GDM1 (cell line): ENCODE data around the gene RAB40C.
A peak's percentile ranks its signal among the peaks of the same experiment; 100 is the strongest.

Experiments
- DNase-seq: peaks from one replicate; lab custom pipeline; 2025; lab: John Stamatoyannopoulos, UW

RAB40C gene

DNA sequence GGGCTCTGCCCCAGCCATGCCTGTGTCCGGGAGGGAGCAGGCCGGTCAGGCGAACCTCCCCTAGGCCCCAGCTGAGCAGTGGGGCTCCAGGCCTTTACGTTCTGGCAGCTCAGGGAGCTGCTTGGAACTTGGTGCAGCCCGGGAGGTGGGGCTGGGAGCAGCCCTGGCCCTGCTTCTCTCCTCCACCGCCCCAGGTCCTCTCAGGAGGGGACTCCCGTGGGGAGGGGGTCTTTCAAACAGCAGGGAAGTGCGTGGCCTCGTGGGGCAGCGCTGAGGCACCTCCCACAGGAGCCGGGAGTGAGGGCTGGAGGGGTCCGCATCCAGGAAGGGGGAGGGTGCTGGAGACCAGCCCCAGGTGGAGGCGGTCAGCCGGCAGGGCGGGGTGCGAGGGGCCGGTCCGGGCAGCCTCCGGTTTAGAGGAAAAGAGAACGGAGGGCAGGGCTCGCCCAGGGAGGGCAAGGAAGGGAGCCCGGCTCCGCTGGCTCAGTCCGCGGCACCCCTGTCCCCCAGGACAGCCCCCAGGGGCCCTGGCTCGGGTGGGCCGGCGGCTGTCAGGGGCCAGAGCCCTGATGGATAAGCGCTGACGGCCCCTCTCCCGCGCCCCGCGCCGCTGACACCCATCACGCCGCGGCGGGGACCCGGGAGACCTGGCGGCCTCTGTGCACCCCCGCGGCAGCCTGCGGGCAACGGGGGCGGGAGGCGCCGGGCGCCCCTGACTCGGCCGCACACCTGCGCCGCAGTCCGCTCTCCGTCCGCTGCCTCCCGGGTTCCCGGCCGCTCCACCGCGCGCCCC, 30.3 kb upstream of the RAB40C start:
- DNase-seq = no peak

DNA sequence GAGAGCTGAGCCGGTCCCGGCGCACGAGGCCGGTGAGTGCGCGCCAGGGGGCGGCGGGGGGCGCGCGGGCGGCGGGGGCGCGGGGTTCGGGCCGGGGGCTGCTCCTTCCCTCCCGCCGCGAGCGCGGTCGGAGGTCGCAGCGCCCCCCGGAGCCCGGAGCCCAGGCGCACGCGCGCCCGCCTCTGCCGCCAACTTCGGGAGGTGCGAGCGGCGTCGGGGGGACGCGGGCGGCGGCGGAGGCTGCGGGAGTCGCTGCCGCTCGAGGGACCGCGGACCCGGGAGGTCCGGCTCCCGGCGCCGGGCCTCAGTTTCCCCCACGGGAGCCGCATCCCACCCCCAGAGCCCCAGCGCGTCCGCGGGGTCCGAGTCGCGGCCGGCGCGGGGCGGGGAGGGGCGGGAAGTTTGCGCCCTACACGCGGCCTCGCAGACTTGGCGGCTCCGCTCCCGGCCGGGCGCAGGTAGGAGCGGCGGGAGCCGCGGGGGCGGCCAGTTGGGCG, 29.6 kb upstream of the RAB40C start, which contains the start of gene PRR35:
Gene PRR35 (plus strand): TSS at position 191 of the 497 bp plus-strand sequence. CDS start 2,901 bp downstream, outside the sequence.
- no peak for DNase-seq

DNA sequence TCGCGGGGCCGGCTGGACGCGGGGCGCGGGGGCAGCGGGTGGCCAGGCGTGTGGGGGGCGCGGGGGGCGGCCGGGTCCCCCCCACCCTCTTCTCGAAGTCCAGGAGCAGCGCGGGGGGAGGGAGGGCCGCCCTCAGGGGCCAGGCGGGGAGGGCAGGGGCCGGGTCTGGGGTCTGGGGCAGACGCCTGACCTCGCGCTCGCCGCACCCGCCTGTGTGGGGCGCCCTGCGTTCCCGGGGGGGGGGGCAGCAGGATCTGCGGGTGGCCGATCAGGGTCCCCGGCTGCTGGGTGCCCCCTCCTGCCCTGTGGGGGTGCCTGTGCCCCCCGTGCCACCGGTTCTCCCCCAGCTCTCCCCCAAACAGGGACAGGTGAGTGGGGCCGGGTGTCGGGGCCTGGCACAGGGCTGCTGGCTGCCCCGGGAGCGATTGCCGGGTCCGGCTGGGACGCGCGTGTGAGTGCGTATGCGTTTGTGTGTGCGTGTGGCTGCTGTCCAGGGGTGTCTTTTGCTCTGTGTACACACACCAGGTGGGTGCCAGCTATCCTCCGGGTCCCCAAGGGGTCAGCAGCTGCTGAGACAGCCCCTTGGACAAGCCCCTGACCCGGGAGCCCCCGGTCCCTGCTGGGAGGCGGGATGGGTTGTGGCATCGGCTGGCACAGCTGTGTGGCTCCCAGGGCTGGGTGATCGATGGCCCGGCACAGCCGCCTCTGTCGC, 29.0 kb upstream of the RAB40C start:
- DNase-seq = no peak

DNA sequence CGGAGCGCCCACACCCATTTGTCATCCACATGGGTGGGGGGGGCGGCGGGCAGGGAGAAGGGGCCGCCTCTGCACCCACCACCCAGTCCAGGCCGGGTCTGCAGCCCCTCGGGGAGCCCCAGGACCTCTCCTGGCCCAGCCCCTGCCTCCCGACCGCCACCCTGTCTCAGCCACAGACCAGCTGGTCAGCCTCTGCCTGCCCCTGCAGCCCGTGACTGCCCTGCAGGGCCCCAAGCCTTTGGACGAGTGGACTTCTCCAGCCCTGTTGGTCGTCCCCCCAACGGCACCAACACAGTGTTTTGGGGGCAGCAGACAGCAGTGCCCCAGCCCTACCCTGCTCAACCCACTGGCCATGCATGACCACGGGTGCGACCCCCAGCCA, 28.5 kb upstream of the RAB40C start:
- no peak for DNase-seq

DNA sequence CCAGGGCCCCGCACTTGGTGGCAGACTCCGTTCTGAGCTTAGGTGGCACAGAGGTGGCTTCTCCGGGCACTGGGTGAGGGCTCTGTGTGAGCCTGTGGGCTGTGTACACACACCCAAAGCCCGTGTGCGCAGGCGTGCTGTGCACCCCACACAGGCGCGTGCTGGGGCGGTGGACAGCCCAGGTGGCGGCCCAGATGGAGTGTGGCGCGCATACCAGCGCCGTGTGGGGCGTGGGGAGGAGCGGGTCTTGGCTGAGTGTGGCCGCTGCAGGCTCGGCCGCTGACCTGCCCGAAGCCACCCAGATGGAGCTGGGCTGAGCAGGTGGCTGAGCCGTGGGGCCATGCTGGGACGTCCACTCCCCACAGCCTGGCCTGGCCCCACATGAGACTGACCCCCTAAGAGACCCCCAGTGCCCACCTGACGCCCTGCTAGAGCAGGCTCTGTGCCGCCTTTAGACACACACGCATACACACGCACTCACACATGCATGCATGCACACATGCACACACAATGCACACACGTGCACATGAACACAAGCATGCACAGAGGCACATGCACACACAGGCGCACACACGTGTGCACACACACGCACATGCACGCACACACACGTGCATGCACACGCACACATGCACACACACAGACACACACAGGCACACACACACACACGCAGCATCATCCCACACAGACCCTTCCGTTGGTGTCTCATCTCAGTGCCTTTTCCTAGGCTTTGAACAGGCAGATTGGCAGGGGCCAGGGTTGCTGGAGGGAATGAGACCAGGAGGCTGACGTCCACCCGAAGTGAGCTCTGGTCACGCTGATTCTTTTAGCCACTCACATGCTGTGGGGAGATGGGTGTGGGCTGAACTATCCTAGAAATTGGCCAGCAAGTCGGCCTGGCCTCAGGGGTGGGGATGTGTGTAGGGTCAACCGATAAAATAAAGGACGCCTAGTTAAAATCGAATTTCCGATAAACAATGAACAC, 27.6 kb upstream of the RAB40C start:
- DNase-seq = no peak

DNA sequence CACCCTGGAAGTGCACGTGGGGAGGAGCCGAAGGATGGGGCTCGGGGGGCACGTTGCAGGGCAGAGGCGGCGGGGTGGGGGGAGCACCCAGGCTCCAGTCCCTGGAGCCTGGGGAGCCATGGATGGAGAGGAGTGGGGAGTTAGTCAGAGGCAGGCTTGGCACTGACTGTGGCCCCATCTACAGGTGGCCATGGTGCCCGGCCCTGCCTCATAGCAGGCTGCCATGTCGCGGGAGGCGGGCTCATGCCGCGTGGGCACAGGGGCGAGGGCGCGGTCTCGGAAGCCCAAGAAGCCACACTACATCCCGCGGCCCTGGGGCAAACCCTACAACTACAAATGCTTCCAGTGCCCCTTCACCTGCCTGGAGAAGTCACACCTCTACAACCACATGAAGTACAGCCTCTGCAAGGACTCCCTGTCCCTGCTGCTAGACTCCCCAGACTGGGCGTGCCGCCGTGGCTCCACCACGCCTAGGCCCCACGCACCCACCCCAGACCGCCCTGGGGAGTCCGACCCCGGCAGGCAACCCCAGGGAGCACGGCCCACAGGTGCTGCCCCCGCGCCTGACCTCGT, 26.7 kb upstream of the RAB40C start:
- DNase-seq = no peak

DNA sequence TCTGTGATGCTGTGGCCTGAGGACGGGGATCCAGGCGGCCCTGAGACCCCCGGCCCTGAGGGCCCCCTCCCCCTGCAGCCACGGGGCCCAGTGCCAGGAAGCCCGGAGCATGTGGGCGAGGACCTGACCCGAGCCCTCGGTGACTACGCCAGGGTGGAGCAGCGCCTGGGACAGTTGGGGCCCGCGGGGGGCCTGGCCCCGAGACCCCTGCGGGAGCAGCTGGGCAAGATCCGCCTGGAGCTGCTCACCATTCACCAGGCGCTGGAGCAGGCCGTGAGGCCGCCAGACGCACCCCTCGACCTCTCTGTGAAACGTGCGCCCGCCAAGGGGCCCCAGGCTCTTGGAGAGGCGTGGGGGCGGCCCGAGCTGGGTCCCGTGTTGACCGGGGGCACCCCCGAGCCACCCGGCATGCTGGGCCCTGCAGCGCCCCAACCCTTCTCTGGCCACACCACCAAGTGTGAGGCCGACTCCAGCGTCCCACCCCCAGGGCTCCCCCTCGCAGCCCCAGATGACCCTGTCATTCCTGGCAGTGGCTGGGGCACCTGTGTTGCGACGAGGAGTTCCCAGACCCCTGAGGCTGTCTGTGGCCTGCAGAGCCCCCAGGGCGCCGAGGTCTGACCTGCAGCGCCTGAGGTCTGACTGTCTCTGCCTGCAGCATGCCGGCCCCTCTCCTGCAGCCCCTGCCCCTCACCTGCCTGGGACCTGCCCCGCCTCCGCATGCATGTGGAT, 25.0 kb upstream of the RAB40C start:
- DNase-seq = no peak

DNA sequence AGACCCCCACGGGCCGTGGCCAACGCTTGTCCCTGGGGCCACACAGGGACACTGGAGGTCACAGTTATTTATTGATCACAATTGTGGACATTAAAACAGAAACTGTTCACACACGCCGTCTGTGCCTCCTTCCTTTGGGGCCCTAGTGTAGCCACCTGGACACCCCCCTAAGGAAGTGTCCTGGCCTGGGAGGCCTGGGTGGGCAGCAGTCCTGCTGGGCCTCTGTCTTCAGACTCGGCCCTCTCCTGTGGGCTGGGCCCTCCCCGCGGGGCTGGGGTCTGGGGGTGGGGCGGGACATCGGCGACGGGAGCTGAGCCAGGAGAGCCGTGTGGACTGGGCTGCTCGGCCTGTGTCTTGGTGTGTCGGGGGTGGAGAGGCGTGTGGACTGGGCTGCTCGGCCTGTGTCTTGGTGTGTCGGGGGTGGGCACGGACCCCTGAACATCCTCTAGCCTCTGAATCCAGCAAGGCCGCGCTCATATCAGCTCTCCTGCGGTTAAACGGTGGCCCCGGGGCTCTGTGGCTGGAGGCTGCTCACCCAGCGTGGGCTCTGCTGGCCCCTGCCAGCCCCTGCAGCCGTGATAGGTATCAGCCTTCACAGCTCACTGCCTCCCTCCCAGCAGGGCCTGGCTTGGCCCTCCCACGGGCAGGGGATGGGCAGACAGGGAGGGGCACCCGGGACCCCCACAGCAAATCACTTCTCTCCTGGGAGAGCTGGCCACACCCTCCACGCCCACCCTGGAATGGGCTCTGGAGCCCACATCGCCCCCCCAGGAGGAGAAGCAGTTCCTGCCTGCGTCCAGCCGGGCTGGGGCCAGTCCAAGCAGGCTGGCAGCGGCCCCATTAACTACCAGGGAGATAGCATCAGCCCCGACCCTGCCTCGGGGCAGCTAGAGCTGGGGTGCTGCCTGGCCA, 24.2 kb upstream of the RAB40C start:
- DNase-seq = no peak

DNA sequence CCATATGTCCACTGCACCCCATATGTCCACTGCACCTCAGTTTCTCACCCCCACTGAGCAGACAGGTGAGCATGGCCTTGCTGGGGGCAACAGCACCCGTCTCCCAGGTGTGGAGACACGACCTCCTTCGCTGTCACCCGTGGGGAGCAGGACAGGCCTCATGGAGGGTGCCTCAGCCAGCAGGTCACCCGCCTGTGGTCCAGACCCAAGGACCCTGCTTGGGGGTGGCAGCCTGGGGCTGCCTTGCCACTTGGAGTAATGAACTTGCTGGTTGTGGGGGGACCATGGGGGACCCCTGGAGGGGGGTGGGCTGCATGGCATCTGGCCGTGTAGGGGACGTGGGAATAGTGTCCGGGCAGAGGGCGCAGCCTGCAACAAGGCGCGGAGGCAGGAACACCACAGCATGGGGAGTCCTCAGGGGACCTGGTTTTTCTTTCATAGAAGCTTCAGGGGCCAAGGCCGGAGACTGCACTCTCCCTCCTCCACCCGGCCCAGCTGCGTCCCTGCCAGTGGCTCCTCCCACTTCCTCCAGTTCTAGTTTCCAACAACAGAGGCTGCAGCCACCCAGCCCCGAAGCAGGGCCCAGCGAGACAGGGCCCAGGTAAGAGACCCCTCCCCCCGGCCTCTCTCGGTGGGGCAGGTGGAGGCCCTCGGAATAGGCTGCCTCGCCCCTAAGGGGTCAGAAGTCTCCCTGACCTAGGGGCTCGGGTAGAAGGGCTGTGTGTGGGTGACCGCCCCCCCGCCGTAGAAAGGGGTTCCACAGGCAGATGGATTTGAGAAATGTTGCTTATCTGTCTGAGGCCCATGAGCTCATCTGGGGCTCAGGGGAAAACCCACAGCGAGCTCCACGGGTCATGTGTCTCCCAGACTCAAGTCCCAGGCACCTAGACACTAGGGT, 23.1 kb upstream of the RAB40C start, which contains the start of gene NHLRC4:
Gene NHLRC4 (plus strand): TSS at position 531 of the 898 bp plus-strand sequence. CDS start 1,043 bp downstream, outside the sequence.
- DNase-seq = peak; percentile 23

DNA sequence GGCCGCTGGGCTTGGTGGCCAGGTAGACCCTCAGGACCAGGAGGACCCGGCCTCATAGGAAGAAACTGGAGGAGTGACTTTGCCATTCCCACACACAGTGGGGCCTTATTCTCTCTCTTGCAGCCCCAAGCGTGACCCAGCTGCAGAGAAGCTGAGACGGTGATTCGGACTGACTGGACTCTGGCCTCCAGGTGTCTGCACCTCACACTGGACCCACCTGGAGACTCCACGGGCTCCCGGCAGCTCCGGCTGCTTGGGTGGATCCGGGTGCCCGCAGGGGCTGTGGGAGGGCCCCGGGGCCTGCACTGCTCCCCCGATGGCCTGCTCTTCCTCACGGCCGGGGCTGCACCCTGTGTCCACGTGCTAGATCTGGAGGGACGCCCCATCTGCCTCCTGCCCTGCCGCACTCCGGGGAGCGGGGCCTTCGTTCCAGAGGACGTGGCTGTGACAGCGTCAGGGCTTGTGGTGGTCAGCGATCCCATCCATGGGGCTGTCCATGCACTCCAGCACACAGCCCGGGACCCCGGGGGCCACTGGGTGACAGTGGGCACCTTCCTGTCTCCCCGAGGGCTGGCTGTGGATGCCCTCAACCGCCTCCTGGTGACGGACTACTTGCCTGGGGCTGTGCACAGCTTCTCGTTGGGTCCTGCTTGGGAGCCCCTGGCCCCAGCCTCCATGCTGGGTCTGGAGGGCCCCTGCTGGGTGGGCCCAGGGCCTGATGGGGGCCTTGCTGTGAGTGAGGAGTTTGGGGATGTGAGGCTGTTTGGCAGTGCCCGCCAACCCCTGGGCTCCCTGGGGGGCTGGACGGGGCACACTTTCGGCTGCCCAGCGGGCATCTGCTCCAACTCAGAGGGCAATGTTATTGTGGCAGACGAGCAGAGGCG, 22.3 kb upstream of the RAB40C start:
- no peak for DNase-seq

DNA sequence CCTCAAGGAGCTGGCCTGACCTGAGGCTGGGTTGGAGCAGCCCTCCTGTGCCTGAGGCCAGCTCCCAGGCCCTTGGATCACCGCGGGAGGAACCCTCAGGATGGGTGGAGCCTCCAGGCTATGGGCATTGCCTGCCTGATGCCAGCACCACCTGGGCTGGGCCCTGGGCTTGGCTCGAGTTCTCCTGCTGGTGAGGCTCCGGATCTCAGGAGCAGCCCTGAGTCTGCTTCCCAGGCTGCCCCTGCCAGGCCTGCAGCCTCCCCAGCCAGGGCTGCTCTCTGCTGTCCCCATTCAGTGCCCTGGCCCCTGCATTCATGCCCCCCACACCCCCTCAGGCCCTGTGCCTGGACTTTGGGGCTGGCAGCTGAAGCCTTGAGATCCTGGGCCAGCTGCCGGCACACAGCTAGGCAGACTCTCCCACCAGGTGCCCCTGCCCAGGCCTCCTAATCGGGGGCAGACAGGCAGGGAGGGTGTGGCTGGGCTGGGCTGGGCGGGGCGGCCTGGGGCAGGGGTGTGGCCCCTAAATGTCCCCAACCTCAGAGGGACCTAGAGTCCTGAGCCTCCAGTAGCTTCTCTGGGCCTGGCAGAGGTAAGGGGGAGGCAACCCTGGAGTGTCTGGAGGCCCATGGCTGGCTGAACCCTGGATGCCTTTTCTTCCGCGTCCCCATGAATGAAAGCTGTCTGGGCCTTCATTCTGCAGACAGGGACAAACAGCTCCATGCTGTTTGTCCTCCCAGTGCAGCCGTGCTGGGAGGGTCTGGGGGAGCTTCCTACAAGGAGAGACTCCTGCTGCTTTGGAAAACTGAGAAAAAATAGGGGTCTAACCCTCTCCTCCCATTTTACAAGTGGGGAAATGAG, 21.2 kb upstream of the RAB40C start:
- no peak for DNase-seq

DNA sequence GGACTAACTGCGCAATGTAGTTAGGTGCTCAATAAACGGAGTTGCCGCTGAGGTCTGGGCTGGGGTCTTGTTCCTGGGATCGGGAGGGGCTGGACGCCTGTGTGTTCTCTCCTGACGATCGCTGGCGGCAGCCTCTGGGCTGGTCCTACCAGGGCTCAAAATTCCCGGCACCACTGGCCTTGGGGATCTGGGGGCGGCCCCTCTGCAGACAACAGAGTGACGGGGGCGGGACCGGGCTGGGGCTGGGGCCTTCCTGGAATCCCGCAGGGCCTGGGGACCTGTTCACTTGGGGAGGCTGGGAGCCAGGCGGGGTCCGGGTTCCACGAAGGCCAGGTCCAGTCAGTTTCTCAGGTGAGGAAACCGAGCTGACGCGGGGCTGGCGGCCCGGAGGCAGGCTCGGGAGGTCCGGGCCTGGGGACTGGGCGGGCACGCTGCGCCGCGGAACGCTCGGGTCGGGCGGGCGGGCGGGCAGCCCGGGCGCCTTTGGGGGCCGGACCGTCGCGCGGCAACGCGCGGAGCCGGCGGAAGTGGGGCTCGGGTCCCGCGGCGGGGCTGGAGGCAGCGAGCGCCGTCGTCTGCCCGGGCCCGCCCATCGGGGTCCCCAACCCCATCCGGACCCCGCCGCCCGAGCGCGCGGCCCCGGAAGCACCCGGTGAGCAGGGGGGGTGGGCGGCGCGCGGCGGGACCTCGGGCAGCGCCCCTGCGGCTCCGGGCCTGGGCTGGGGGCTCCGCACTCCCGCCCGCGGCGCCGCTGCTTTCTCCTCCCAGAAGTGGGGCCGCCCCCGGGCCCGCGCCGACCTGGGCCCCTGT, 20.2 kb upstream of the RAB40C start, which contains the start of gene PIGQ:
Gene PIGQ (plus strand): TSS at position 524 of the 810 bp plus-strand sequence. CDS start 4,107 bp downstream, outside the sequence.
- DNase-seq = peak; percentile 37

DNA sequence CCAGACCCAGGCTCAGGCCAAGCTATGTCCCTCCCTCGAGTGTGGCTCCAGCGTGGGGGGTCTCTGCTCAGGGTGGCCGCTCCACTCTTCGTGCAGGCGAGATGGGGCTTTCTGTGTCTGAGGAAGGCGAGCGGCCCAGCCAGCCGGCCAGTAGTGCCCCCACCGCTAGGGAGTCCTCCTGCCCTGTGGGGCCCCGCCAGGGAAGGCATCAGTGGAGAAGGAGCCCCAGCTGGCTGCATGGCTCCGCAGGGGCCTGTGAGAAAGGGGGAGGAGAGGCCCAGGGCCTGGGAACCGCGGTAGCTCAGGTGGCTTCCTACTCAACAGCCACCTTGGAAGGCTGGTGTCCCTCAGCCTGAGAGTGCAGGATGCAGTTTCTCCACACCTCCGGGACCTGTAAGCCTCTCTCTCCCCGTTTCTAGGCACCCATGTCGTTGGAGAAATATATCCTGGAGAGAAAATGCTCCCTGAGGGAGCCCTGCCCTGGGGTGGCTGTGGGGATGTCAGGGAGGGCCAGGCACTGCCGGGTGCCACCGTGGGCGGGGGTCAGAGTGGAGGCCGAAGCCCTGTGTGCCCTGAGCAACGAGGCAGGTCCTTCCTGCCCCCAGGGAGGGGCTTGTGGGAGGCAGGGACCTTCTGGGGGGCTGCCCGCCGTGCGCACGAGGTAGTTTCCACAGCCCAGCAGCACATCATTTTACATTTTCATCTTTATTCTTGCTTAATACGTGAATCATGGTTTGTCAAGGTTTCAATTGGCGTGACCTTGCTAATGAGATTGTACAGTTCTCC, 16.8 kb upstream of the RAB40C start:
- no peak for DNase-seq

DNA sequence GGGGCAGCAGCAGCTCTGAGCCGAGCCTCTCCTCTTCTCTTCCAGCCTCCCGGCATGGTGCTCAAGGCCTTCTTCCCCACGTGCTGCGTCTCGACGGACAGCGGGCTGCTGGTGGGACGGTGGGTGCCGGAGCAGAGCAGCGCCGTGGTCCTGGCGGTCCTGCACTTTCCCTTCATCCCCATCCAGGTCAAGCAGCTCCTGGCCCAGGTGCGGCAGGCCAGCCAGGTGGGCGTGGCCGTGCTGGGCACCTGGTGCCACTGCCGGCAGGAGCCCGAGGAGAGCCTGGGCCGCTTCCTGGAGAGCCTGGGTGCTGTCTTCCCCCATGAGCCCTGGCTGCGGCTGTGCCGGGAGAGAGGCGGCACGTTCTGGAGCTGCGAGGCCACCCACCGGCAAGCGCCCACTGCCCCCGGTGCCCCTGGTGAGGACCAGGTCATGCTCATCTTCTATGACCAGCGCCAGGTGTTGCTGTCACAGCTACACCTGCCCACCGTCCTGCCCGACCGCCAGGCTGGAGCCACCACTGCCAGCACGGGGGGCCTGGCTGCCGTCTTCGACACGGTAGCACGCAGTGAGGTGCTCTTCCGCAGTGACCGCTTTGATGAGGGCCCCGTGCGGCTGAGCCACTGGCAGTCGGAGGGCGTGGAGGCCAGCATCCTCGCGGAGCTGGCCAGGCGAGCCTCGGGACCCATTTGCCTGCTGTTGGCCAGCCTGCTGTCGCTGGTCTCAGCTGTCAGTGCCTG, 15.7 kb upstream of the RAB40C start:
- no peak for DNase-seq
